K562 (cell line): ENCODE measurements around the gene NCOA1. TPM values are rescaled to one million over a fixed set of nuclear protein-coding genes. Genes with fewer than 3 reads are reported as not detected.
"Not testable (repeated sequence)": the region's sequence is repeated elsewhere in the genome, so short reads cannot be mapped to it uniquely, and the experiment has no call there.

ENCODE experiments used
- ATAC-seq: fragments of 200-7000 bp; cut with Tn5 transposase; 3 replicates; pipeline ENCODE4 v1.9.1; 2020; ENCODE audit warnings: moderate library complexity
- BruUV-seq: library from RNA; stranded (reverse); fragments of 400-500 nt; replicated peaks from 2 replicates; lab custom pipeline; 2021; lab: Mats Ljungman, UMichigan
- CTCF ChIA-PET: fragments of 300-600 bp; formaldehyde crosslinking; extraction: SDS; loops from one replicate; lab custom pipeline; 2021; ENCODE audit warnings: low intra/inter-chr PET ratio; lab: Yijun Ruan, JAX
- POLR2A ChIA-PET: fragments of 300-600, 350-650 bp; sonication (Branson Sonifier 250); formaldehyde crosslinking; extraction: SDS; loops from one replicate; lab custom pipeline; 2021; ENCODE audit warnings: antibody characterized with exemption, inconsistent platforms; lab: Yijun Ruan, JAX
- DNase-seq, 4 experiments: peaks; one replicate each; pipeline versions ENCODE4 v3.0.0 to v3.0.0-alpha.2; 2011 to 2018; ENCODE audit warnings: low spot score in 3 of 4, mixed read lengths in 3 of 4; ENCODE audit errors: extremely low read depth in 1 of 4
- FAIRE-seq: peaks from 2 replicates; lab custom pipeline; 2011; peaks lifted over from hg19 to GRCh38; lab: Jason Lieb, UNC
- H2AFZ ChIP-seq: 2 replicates; pipeline ENCODE4 v1.6.0; 2011; ENCODE audit warnings: low read depth, low read length, control low read depth, inconsistent platforms
- H3K27ac ChIP-seq: fragments of 200-600 bp; 3 replicates; pipeline ENCODE4 v1.8.0; 2011; ENCODE audit warnings: low read depth, mild to moderate bottlenecking, control low read depth, inconsistent platforms, low read length, moderate library complexity, mixed read lengths; ENCODE audit errors: extremely low read depth
- H3K27me3 ChIP-seq, 2 experiments: fragments of 300-600 bp in 1 of 2; 2 replicates in 1 of 2; 3 replicates in 1 of 2; pipeline versions ENCODE4 v1.6.0 to v1.8.0; 2011; ENCODE audit warnings: inconsistent platforms in 2 of 2, low read length in 2 of 2, mild to moderate bottlenecking in 1 of 2, mixed read lengths in 1 of 2, moderate library complexity in 1 of 2; ENCODE audit not compliant: control insufficient read depth in 2 of 2, insufficient read depth in 2 of 2
- H3K36me3 ChIP-seq: fragments of 300-600 bp; 3 replicates; pipeline ENCODE4 v1.8.0; 2011; ENCODE audit warnings: mild to moderate bottlenecking, low read length, inconsistent platforms; ENCODE audit not compliant: control insufficient read depth, insufficient read depth
- H3K4me1 ChIP-seq, 2 experiments: fragments of 200-600 bp in 1 of 2; replicated peaks in 1 of 2; 2 replicates in 1 of 2; 3 replicates in 1 of 2; pipeline versions ENCODE4 v1.5.1 to v1.8.0; 2011; ENCODE audit warnings: inconsistent platforms in 2 of 2, low read length in 2 of 2, mild to moderate bottlenecking in 1 of 2, mixed read lengths in 1 of 2, moderate library complexity in 1 of 2; ENCODE audit not compliant: control insufficient read depth in 2 of 2, insufficient read depth in 2 of 2
- H3K4me2 ChIP-seq: 2 replicates; pipeline ENCODE4 v1.6.1; 2011; ENCODE audit warnings: low read length, control low read depth, inconsistent platforms, mixed read lengths; ENCODE audit not compliant: insufficient read depth
- H3K4me3 ChIP-seq: fragments of 200-600 bp; sonication (generic), shearing (Covaris generic); 2 replicates; pipeline ENCODE4 v1.5.1; 2016; ENCODE audit warnings: control low read depth, inconsistent platforms
- H3K79me2 ChIP-seq: fragments of 200-600 bp; 3 replicates; pipeline ENCODE4 v1.8.0; 2011; ENCODE audit warnings: low read length, inconsistent platforms; ENCODE audit not compliant: control insufficient read depth, insufficient read depth
- H3K9ac ChIP-seq, 2 experiments: 2 replicates each; pipeline versions ENCODE4 v1.6.0 to v1.6.1; 2011; ENCODE audit warnings: low read depth in 2 of 2, low read length in 2 of 2, control low read depth in 1 of 2, inconsistent platforms in 1 of 2, mild to moderate bottlenecking in 1 of 2, mixed read lengths in 1 of 2; ENCODE audit not compliant: insufficient read depth in 1 of 2
- H3K9me1 ChIP-seq: one replicate; pipeline ENCODE4 v1.6.0; 2011; ENCODE audit warnings: inconsistent platforms, mild to moderate bottlenecking, low read length, moderate library complexity; ENCODE audit not compliant: control insufficient read depth, insufficient read depth
- H3K9me3 ChIP-seq: replicated peaks from 2 replicates; pipeline ENCODE4 v1.5.1; 2011; ENCODE audit warnings: low read depth, low read length, inconsistent platforms; ENCODE audit not compliant: control insufficient read depth, insufficient read depth
- H4K20me1 ChIP-seq: replicated peaks from 2 replicates; pipeline ENCODE4 v1.6.1; 2011; ENCODE audit warnings: low read length, inconsistent platforms, mixed read lengths; ENCODE audit not compliant: control insufficient read depth, insufficient read depth
- BACH1 ChIP-seq: fragments of 200-800 bp; sonication (Bioruptor generic); IDR thresholded peaks from 2 replicates; pipeline ENCODE4 v1.6.1; 2016; ENCODE audit warnings: missing genetic modification characterization, missing compliant biosample characterization
- C11orf30 ChIP-seq: fragments of 450-650 bp; IDR thresholded peaks from 2 replicates; pipeline ENCODE4 v1.6.1; 2016; ENCODE audit warnings: low read depth, mild to moderate bottlenecking
- FOXA3 ChIP-seq, 2 experiments: fragments of 450-650 bp in 1 of 2; sonication (generic) in 1 of 2; formaldehyde crosslinking; IDR thresholded peaks in 1 of 2; conservative IDR thresholded peaks in 1 of 2; 2 replicates each; pipeline versions ENCODE4 v1.4.0 to v1.8.0; 2020 to 2022; ENCODE audit warnings: mild to moderate bottlenecking in 2 of 2, missing genetic modification reagents in 1 of 2
- FOXJ2 ChIP-seq: fragments of 200-800 bp; sonication (Bioruptor generic); IDR thresholded peaks from 2 replicates; pipeline ENCODE4 v1.6.1; 2016; ENCODE audit warnings: missing genetic modification characterization, missing compliant biosample characterization
- FOXK2 ChIP-seq, 2 experiments: fragments of 450-650 bp; IDR thresholded peaks in 1 of 2; conservative IDR thresholded peaks in 1 of 2; 2 replicates each; pipeline ENCODE4 v1.6.1; 2016; ENCODE audit warnings: low read depth in 2 of 2, mild to moderate bottlenecking in 1 of 2
- MAFF ChIP-seq: IDR thresholded peaks from 2 replicates; pipeline ENCODE4 v1.6.1; 2012; ENCODE audit warnings: low read length, improper control_type of control experiment
- MAFG ChIP-seq: fragments of 450-650 bp; conservative IDR thresholded peaks from 2 replicates; pipeline ENCODE4 v1.6.1; 2016; ENCODE audit warnings: missing genetic modification characterization, missing compliant biosample characterization
- MAFK ChIP-seq: IDR thresholded peaks from 2 replicates; pipeline ENCODE4 v1.6.1; 2011; ENCODE audit warnings: low read length, improper control_type of control experiment
- MNT ChIP-seq, 2 experiments: fragments of 450-650 bp; conservative IDR thresholded peaks; 2 replicates each; pipeline ENCODE4 v1.6.1; 2017; ENCODE audit warnings: mild to moderate bottlenecking in 2 of 2, moderate library complexity in 2 of 2
- NFE2 ChIP-seq: IDR thresholded peaks from 2 replicates; pipeline ENCODE4 v1.6.1; 2014; ENCODE audit warnings: antibody characterized with exemption, low read depth
- NFE2L1 ChIP-seq: fragments of 450-650 bp; IDR thresholded peaks from 2 replicates; pipeline ENCODE4 v1.6.1; 2016; ENCODE audit warnings: missing genetic modification characterization, low read depth, mild to moderate bottlenecking, missing compliant biosample characterization, moderate library complexity, borderline replicate concordance
- NR2C1 ChIP-seq, 2 experiments: fragments of 450-650 bp; IDR thresholded peaks; 2 replicates each; pipeline ENCODE4 v1.6.1; 2017; ENCODE audit warnings: mild to moderate bottlenecking in 2 of 2, antibody characterized with exemption in 1 of 2, inconsistent platforms in 1 of 2, missing compliant biosample characterization in 1 of 2, missing genetic modification characterization in 1 of 2
- SP1 ChIP-seq: sonication (generic); formaldehyde crosslinking; IDR thresholded peaks from 2 replicates; pipeline ENCODE4 v1.8.1; 2022; ENCODE audit warnings: mild to moderate bottlenecking, missing genetic modification reagents
- YY1 ChIP-seq, 3 experiments: IDR thresholded peaks; 2 replicates each; pipeline ENCODE4 v1.6.1; 2011; ENCODE audit warnings: low read length in 2 of 3, mild to moderate bottlenecking in 2 of 3, moderate library complexity in 2 of 3, borderline replicate concordance in 1 of 3, control low read depth in 1 of 3, low read depth in 1 of 3; ENCODE audit not compliant: insufficient read depth in 3 of 3, insufficient replicate concordance in 2 of 3, control insufficient read depth in 1 of 3, insufficient read length in 1 of 3; ENCODE audit errors: extremely low read depth in 1 of 3
- ZNF316 ChIP-seq: fragments of 450-650 bp; IDR thresholded peaks from 2 replicates; pipeline ENCODE4 v1.6.1; 2016
- WGBS: fragments of 100-300 bp; shearing (Covaris generic); methylation state at CpG from one replicate; pipeline ENCODE4 v1.1.6; 2016; ENCODE audit warnings: low coverage, mixed read lengths; ENCODE audit not compliant: insufficient coverage; ENCODE audit errors: missing lambda C conversion rate; 5-methylcytosine and 5-hydroxymethylcytosine counted together
- in situ Hi-C: fragments of 300-500 bp; cut with MboI; formaldehyde crosslinking; loops from 4 replicates; pipeline ENCODE4 v1.15.0; 2018; ENCODE audit warnings: inconsistent platforms, mixed read lengths
- intact Hi-C: fragments of 100-400 bp; cut with micrococcal nuclease; formaldehyde crosslinking; loops from 2 replicates; pipeline ENCODE4 v1.14.2; 2022
- polyA plus RNA-seq, 8 experiments: library from polyadenylated mRNA; depleted of rRNA in 4 of 8; stranded (reverse) in 5 of 8; unstranded in 3 of 8; fragments of >200 nt; fragmentation: Nextera tagmentation in 2 of 8; fragmentation: Illumina TruSeq in 1 of 8; extraction: Ambion mirVana in 2 of 8; extraction: Trizol in 1 of 8; gene quantifications; 2 replicates each; pipeline versions ENCODE4 v1.2.1 to v1.2.3, GENCODE V29; 2011 to 2014; ENCODE audit warnings: inconsistent platforms in 1 of 8, missing spikeins in 1 of 8
- total RNA-seq, 7 experiments: library from RNA; depleted of rRNA in 6 of 7; stranded (reverse); fragments of >200 nt in 6 of 7; fragmentation: Illumina TruSeq in 2 of 7; extraction: Trizol in 2 of 7; gene quantifications; 2 replicates each; pipeline versions ENCODE4 v1.2.1 to v1.2.3, GENCODE V29; 2011 to 2021; ENCODE audit warnings: low replicate concordance in 1 of 7

The NCOA1 gene
- total and polyA plus RNA-seq, 9 of the 15 experiments (the other 6 are each of a cell fraction or from before 2014, with no cell fraction given), result 4.9 to 25.7 (median 17.0) TPM

- FAIRE-seq; H3K4me3 ChIP-seq; H3K9me1 ChIP-seq; in situ Hi-C loops; H3K9ac ChIP-seq; H2AFZ ChIP-seq; CTCF ChIA-PET; BruUV-seq; H3K27me3 ChIP-seq; intact Hi-C loops; H4K20me1 ChIP-seq; H3K9me3 ChIP-seq; H3K4me2 ChIP-seq; TF ChIP-seq NR2C1 (IDR thresholded peaks at IDR 0.05): not testable (repeated sequence)
- H3K27ac ChIP-seq, result peak overlapping the region; percentile 60; the same call in 2 of the 3 replicates
- peak; percentile 80 for ATAC-seq
- peaks cover 52% of the 10 kb centered on the region for H3K79me2 ChIP-seq
- peaks cover 25% of the 10 kb centered on the region for H3K36me3 ChIP-seq
- peaks cover 3 to 17% of the 10 kb centered on the region in 2 experiments for H3K4me1 ChIP-seq
- WGBS, result 60% methylated on average over 18 of the region's 25 CpGs
- POLR2A ChIA-PET, result interaction anchor here (1.0 to 2.8 kb wide), 4 partner anchors 8 to 14 kb away, joined by 3 to 10 read pairs (median 3); partner anchors contain the start of genes CENPO and PTRHD1
- TF ChIP-seq SP1, result 0 out of 2 replicates have a peak, but pooled peaks have one; percentile 22
- peak; percentile 89 for TF ChIP-seq NFE2
- peak; percentile 98 for TF ChIP-seq ZNF316
- TF ChIP-seq MAFG (tag), result peak; percentile 95
- TF ChIP-seq NFE2L1 (tag), result peak; percentile 80
- peak; percentile 14 to 83; a peak in 2 of 4 replicates for TF ChIP-seq FOXA3 (CRISPR knock-in tag; conservative IDR thresholded peaks at IDR 0.05 in 1 of 2, IDR thresholded peaks at IDR 0.05 in 1 of 2)
- 0 out of 2 replicates have a peak, but pooled peaks have one; percentile 10 for TF ChIP-seq NR2C1 (tag; IDR thresholded peaks at IDR 0.05)
- TF ChIP-seq BACH1, result peak; percentile 84; the same call in 1 of the 2 replicates
- peak; percentile 94 for TF ChIP-seq C11orf30
- peak; percentile 90 for TF ChIP-seq MAFF
- peak in 1 of 3 experiments; percentile 41 for TF ChIP-seq YY1 (IDR thresholded peaks at IDR 0.05; ENCODE audit: borderline replicate concordance in 1 of 3, control insufficient read depth in 1 of 3, extremely low read depth in 1 of 3, insufficient read depth in 3 of 3, insufficient read length in 1 of 3, insufficient replicate concordance in 2 of 3, low read depth in 1 of 3, low read length in 2 of 3)
- TF ChIP-seq MAFK, result peak; percentile 89
- TF ChIP-seq FOXK2 (conservative IDR thresholded peaks at IDR 0.05 in 1 of 2, IDR thresholded peaks at IDR 0.05 in 1 of 2; ENCODE audit: low read depth in 2 of 2), result peak; percentile 29 to 59; a peak in 2 of 4 replicates
- peak; percentile 48 for TF ChIP-seq FOXJ2 (tag)
- 0 out of 4 replicates have a peak, but pooled peaks of 1 of the 2 experiments have one; percentile 41 for TF ChIP-seq MNT (conservative IDR thresholded peaks at IDR 0.05)
- peak in 1 of 4 experiments; percentile 66 for DNase-seq
These were observed 315.0 kb downstream of the NCOA1 start for GRCh38 chr2:24805811-24806660.
